Esophagus (tissue), 2 donors: Measurements from ENCODE around the gene NPAS3. TPM values are rescaled to one million over a fixed set of nuclear protein-coding genes. Genes with fewer than 3 reads are reported as not detected.
A peak's percentile ranks its signal among the peaks of the same experiment; 100 is the strongest.

Experiments
- H3K27ac ChIP-seq, 2 donors: one replicate each; pipeline ENCODE4 v1.5.1; 2013; ENCODE audit warnings: low read depth in 2 of 2, mild to moderate bottlenecking in 2 of 2, inconsistent platforms in 1 of 2, low read length in 1 of 2, moderate library complexity in 1 of 2
- H3K27me3 ChIP-seq, 2 donors: one replicate each; pipeline ENCODE4 v1.6.1; 2013; ENCODE audit warnings: low read length in 2 of 2, control low read depth in 1 of 2, mild to moderate bottlenecking in 1 of 2; ENCODE audit not compliant: insufficient read depth in 2 of 2, control insufficient read depth in 1 of 2
- H3K36me3 ChIP-seq, 2 donors: one replicate each; pipeline ENCODE4 v1.6.1; 2013; ENCODE audit warnings: low read length in 1 of 2; ENCODE audit not compliant: control insufficient read depth in 2 of 2, insufficient read depth in 2 of 2
- H3K4me1 ChIP-seq, 2 donors: one replicate each; pipeline ENCODE4 v1.6.1; 2013; ENCODE audit warnings: low read length in 1 of 2; ENCODE audit not compliant: control insufficient read depth in 2 of 2, insufficient read depth in 2 of 2
- H3K4me3 ChIP-seq, 2 donors: one replicate each; pipeline ENCODE4 v1.5.1; 2013; ENCODE audit warnings: low read length in 2 of 2, mild to moderate bottlenecking in 2 of 2, low read depth in 1 of 2, moderate library complexity in 1 of 2
- H3K9me3 ChIP-seq, 2 donors: one replicate each; pipeline ENCODE4 v1.6.1; 2013; ENCODE audit warnings: mild to moderate bottlenecking in 2 of 2, low read depth in 1 of 2, low read length in 1 of 2, moderate library complexity in 1 of 2; ENCODE audit not compliant: control insufficient read depth in 2 of 2, insufficient read depth in 1 of 2
- WGBS, 2 donors: extraction: QIAGEN DNeasy Blood & Tissue Kit; methylation state at CpG; one replicate each; pipeline ENCODE4 v1.1.7; 2013; 5-methylcytosine and 5-hydroxymethylcytosine counted together
- polyA plus RNA-seq, 2 donors: library from polyadenylated mRNA; stranded (reverse); fragments of 200-250 nt; gene quantifications; one replicate each; pipeline ENCODE4 v1.2.3, GENCODE V29; 2013
- donor health status: healthy with polysubstance abuse.
- donor health status: Bipolar disorder and iron deficiency.

The NPAS3 gene
- polyA plus RNA-seq, 2 donors: 0.08 to 0.13 TPM

GRCh38 chr14:33576014-33576413, 637.3 kb downstream of the NPAS3 start:
- H3K27ac ChIP-seq: no peak overlapping the region
- no peaks in the 10 kb centered on the region for H3K9me3 ChIP-seq
- no peaks in the 10 kb centered on the region for H3K4me1 ChIP-seq
- H3K4me3 ChIP-seq: no peak overlapping the region
- 70 to 71% methylated on average over 7 of the region's 7 CpGs for WGBS, 2 donors
- H3K36me3 ChIP-seq: no peaks in the 10 kb centered on the region
- no peaks in the 10 kb centered on the region for H3K27me3 ChIP-seq

GRCh38 chr14:33578461-33579216, 640.0 kb downstream of the NPAS3 start:
- Histone ChIP-seq H3K36me3 (no peaks in the 10 kb centered on the region), H3K4me3 (no peak overlapping the region), H3K27ac (peak overlapping the region in 1 of 2 donors; percentile 4), H3K4me1 (no peaks in the 10 kb centered on the region), H3K27me3 (no peaks in the 10 kb centered on the region), H3K9me3 (no peaks in the 10 kb centered on the region)
- WGBS, 2 donors: 70 to 75% methylated on average over 3 of the region's 3 CpGs

- H3K4me3 ChIP-seq: no peak overlapping the region
- no peaks in the 10 kb centered on the region for H3K9me3 ChIP-seq
- WGBS, 2 donors: 66 to 74% methylated on average over 9 of the region's 9 CpGs
- H3K27me3 ChIP-seq: no peaks in the 10 kb centered on the region
- H3K27ac ChIP-seq: no peak overlapping the region
- H3K36me3 ChIP-seq: no peaks in the 10 kb centered on the region
- H3K4me1 ChIP-seq: no peaks in the 10 kb centered on the region
These were observed 641.6 kb downstream of the NPAS3 start for GRCh38 chr14:33580231-33580749.

- Histone ChIP-seq H3K4me3 (no peak overlapping the region), H3K27ac (no peak overlapping the region), H3K27me3 (no peaks in the 10 kb centered on the region), H3K36me3 (no peaks in the 10 kb centered on the region), H3K4me1 (no peaks in the 10 kb centered on the region), H3K9me3 (no peaks in the 10 kb centered on the region)
- 83 to 85% methylated on average over 2 of the region's 2 CpGs for WGBS, 2 donors
These were observed 642.2 kb downstream of the NPAS3 start for GRCh38 chr14:33580841-33581240.

- Histone ChIP-seq H3K9me3 (no peaks in the 10 kb centered on the region), H3K27me3 (no peaks in the 10 kb centered on the region), H3K4me1 (no peaks in the 10 kb centered on the region), H3K36me3 (no peaks in the 10 kb centered on the region), H3K4me3 (no peak overlapping the region), H3K27ac (no peak overlapping the region)
- 87 to 97% methylated on average over 2 of the region's 2 CpGs for WGBS, 2 donors
These were observed 646.0 kb downstream of the NPAS3 start for GRCh38 chr14:33584697-33585096.

GRCh38 chr14:33586806-33587205, 648.1 kb downstream of the NPAS3 start:
- Histone ChIP-seq H3K27ac (no peak overlapping the region), H3K4me3 (no peak overlapping the region), H3K36me3 (no peaks in the 10 kb centered on the region), H3K27me3 (no peaks in the 10 kb centered on the region), H3K4me1 (no peaks in the 10 kb centered on the region), H3K9me3 (no peaks in the 10 kb centered on the region)
- 90 to 92% methylated on average over 4 of the region's 4 CpGs for WGBS, 2 donors

- H3K9me3 ChIP-seq: no peaks in the 10 kb centered on the region
- H3K4me1 ChIP-seq: no peaks in the 10 kb centered on the region
- no peaks in the 10 kb centered on the region for H3K27me3 ChIP-seq
- no peaks in the 10 kb centered on the region for H3K36me3 ChIP-seq
- no peak overlapping the region for H3K27ac ChIP-seq
- WGBS, 2 donors: 86 to 88% methylated on average over 5 of the region's 5 CpGs
- H3K4me3 ChIP-seq: no peak overlapping the region
These were observed 649.1 kb downstream of the NPAS3 start for GRCh38 chr14:33587791-33588190.

- no peaks in the 10 kb centered on the region for H3K9me3 ChIP-seq
- no peaks in the 10 kb centered on the region for H3K27me3 ChIP-seq
- H3K4me1 ChIP-seq: no peaks in the 10 kb centered on the region
- WGBS, 2 donors: 84 to 90% methylated on average over 4 of the region's 4 CpGs
- H3K27ac ChIP-seq: peak overlapping the region in 1 of 2 donors; percentile 22
- no peaks in the 10 kb centered on the region for H3K36me3 ChIP-seq
- H3K4me3 ChIP-seq: no peak overlapping the region
These were observed 650.1 kb downstream of the NPAS3 start for GRCh38 chr14:33588771-33589170.

GRCh38 chr14:33589334-33589733, 650.7 kb downstream of the NPAS3 start:
- Histone ChIP-seq H3K36me3 (no peaks in the 10 kb centered on the region), H3K4me3 (no peak overlapping the region), H3K9me3 (no peaks in the 10 kb centered on the region), H3K27me3 (peaks cover 0 to under 1% of the 10 kb centered on the region in 2 donors), H3K27ac (no peak overlapping the region), H3K4me1 (no peaks in the 10 kb centered on the region)
- 47 to 51% methylated on average over 3 of the region's 3 CpGs for WGBS, 2 donors
